Tibial nerve (tissue), 4 donors: ENCODE data around the gene CACNG3. TPM values are rescaled to one million over a fixed set of nuclear protein-coding genes. Genes with fewer than 3 reads are reported as not detected.

Source experiments
- DNase-seq, 2 donors: peaks; one replicate each; pipeline ENCODE4 v3.0.0-alpha.2; 2019; ENCODE audit warnings: low spot score in 2 of 2
- H3K27ac ChIP-seq, 4 donors: fragments of 200-600 bp; sonication (generic) in 3 of 4; one replicate each; pipeline ENCODE4 v1.5.1; 2017 to 2019; ENCODE audit warnings: mild to moderate bottlenecking in 1 of 4
- H3K27me3 ChIP-seq, 2 donors: fragments of 200-600 bp; sonication (generic) in 1 of 2; one replicate each; pipeline versions ENCODE4 v1.5.1 to v1.6.0; 2017 to 2019
- H3K36me3 ChIP-seq, 3 donors: fragments of 200-600 bp; sonication (generic); one replicate each; pipeline ENCODE4 v1.5.1; 2018 to 2019
- H3K4me1 ChIP-seq, 4 donors: fragments of 200-600 bp; sonication (generic) in 3 of 4; one replicate each; pipeline ENCODE4 v1.5.1; 2017 to 2019
- H3K4me3 ChIP-seq, 4 donors: fragments of 200-600 bp; sonication (generic) in 3 of 4; one replicate each; pipeline ENCODE4 v1.5.1; 2017 to 2019; ENCODE audit warnings: mild to moderate bottlenecking in 1 of 4, moderate library complexity in 1 of 4
- H3K9me3 ChIP-seq, 4 donors: fragments of 200-600 bp; sonication (generic) in 3 of 4; one replicate each; pipeline ENCODE4 v1.5.1; 2017 to 2019
- EP300 ChIP-seq, 2 donors: sonication (generic); formaldehyde crosslinking; IDR thresholded peaks; one replicate each; pipeline ENCODE4 v1.6.1; 2017; ENCODE audit warnings: antibody characterized with exemption in 2 of 2, mild to moderate bottlenecking in 1 of 2
- POLR2A ChIP-seq, 2 donors: fragments of 450-650 bp; IDR thresholded peaks; one replicate each; pipeline ENCODE4 v1.6.1; 2017; ENCODE audit warnings: antibody characterized with exemption in 2 of 2, mild to moderate bottlenecking in 2 of 2, moderate library complexity in 2 of 2
- WGBS, 2 donors: methylation state at CpG; one replicate each; pipeline ENCODE4 v1.1.5; 2018; 5-methylcytosine and 5-hydroxymethylcytosine counted together
- total RNA-seq, 4 donors: library from RNA; depleted of rRNA; stranded (reverse); fragments of >200 nt; gene quantifications; one replicate each; pipeline ENCODE4 v1.1.0, GENCODE V29; 2016
- TF ChIP-seq, protein P1 (sequence below), 5 experiments: fragments of 200-600 bp in 3 of 5; fragments of 450-650 bp in 2 of 5; sonication (generic) in 3 of 5; IDR thresholded peaks; one replicate each; pipeline ENCODE4 v1.5.1; 2016 to 2019; ENCODE audit warnings: antibody characterized with exemption in 5 of 5, mild to moderate bottlenecking in 3 of 5, moderate library complexity in 2 of 5

CACNG3 gene
- total RNA-seq, result not detected

DNA sequence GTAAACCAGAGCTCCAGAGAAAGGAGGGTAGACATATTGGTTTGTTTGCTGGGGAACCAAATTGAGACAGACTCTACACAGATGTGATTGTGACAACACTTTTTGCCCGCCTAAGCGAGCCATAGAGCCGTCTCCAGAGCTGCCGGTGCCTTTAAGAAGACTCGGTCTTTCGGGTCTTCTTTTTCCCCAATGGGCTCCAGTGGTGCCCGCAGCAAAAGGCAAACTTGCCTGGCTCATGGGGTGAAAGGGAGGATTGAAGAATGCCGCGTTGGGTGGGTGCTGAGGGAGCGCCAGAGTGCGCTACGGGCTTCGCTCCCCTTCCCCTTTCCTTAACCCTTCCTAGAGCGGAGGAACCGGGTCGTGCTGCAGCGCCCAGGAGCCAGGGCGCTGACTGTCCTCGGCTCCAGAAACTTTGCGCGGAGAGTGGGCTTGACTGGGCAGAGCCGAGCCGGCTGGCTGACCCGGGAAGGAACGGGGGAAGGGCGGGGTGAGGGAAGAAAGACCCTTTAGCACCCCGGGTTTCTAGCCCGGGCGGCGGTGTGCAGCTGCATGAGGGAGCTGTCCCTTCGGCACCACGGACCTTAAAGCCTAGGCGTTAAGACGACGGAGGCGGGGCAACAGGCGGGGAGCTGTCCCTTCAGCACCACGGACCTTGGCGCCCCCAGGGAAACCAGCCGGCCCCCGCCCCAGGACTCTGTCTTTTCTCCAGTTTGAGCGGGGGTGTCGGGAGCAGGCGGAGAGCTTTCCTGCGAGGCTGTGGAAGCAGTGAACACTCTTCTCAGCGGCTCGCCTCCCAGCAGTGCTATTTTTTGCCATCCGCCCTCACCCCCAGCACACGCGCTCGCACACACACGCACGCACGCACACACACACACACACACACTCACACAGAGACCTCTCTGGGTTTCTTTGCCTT lies at the start of gene CACNG3:
Gene CACNG3 (plus strand): TSS at position 880 of the 916 bp plus-strand sequence. CDS start 420 bp downstream, outside the sequence.
- no peaks in the 10 kb centered on the region for H3K36me3 ChIP-seq
- WGBS, 2 donors, result 1 to 3% methylated on average over 40 to 52 of the region's 54 CpGs
- H3K4me1 ChIP-seq, result no peaks in the 10 kb centered on the region
- peaks cover 0 to 49% of the 10 kb centered on the region in 2 donors for H3K27me3 ChIP-seq
- no peak within 1 kb of the TSS for H3K27ac ChIP-seq
- DNase-seq, result no peak
- TF ChIP-seq POLR2A (IDR thresholded peaks at IDR 0.05), result no peak
- TF ChIP-seq EP300 (IDR thresholded peaks at IDR 0.05), result no peak
- TF ChIP-seq, protein P1, sequence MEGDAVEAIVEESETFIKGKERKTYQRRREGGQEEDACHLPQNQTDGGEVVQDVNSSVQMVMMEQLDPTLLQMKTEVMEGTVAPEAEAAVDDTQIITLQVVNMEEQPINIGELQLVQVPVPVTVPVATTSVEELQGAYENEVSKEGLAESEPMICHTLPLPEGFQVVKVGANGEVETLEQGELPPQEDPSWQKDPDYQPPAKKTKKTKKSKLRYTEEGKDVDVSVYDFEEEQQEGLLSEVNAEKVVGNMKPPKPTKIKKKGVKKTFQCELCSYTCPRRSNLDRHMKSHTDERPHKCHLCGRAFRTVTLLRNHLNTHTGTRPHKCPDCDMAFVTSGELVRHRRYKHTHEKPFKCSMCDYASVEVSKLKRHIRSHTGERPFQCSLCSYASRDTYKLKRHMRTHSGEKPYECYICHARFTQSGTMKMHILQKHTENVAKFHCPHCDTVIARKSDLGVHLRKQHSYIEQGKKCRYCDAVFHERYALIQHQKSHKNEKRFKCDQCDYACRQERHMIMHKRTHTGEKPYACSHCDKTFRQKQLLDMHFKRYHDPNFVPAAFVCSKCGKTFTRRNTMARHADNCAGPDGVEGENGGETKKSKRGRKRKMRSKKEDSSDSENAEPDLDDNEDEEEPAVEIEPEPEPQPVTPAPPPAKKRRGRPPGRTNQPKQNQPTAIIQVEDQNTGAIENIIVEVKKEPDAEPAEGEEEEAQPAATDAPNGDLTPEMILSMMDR (IDR thresholded peaks at IDR 0.05), result no peak
- no peaks in the 10 kb centered on the region for H3K9me3 ChIP-seq
- H3K4me3 ChIP-seq, result no peak within 1 kb of the TSS

DNA sequence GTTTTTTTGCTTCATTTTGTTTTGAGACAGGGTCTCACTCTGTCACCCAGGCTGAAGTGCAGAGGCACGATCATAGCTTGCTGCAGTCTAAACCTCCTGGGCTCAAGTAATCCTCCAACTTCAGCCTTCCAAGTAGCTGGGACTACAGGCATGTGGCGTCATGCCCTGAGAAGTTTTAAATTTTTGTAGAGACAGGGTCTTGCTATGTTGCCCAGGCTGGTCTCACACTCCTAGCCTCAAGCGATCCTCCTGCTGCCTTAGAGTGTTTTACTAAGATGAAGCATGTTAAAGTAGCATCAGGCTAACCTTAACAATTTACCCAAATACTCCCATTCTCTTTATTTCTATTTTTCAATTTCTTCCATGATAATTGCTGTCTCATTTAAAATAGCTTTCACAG lies 49.2 kb upstream of the CACNG3 start:
- Histone ChIP-seq H3K9me3 (no peaks in the 10 kb centered on the region), H3K36me3 (no peaks in the 10 kb centered on the region), H3K4me3 (no peak overlapping the region), H3K4me1 (no peaks in the 10 kb centered on the region), H3K27ac (no peak overlapping the region), H3K27me3 (no peaks in the 10 kb centered on the region)
- no peak for DNase-seq
- TF ChIP-seq EP300 (IDR thresholded peaks at IDR 0.05) (no peak), POLR2A (IDR thresholded peaks at IDR 0.05) (no peak)
- TF ChIP-seq, protein P1 (IDR thresholded peaks at IDR 0.05), result no peak
- WGBS, 2 donors, result 72 to 91% methylated on average over 3 of the region's 3 CpGs

GRCh38 chr16:24208710-24209109 lies 47.4 kb upstream of the CACNG3 start:
- WGBS, 2 donors, result 17 to 19% methylated on average over 5 of the region's 5 CpGs
- Histone ChIP-seq H3K4me1 (no peaks in the 10 kb centered on the region), H3K27ac (no peak overlapping the region), H3K9me3 (no peaks in the 10 kb centered on the region), H3K27me3 (no peaks in the 10 kb centered on the region), H3K36me3 (no peaks in the 10 kb centered on the region), H3K4me3 (no peak overlapping the region)
- no peak for DNase-seq
- no peak for TF ChIP-seq EP300 (IDR thresholded peaks at IDR 0.05)
- TF ChIP-seq, protein P1 (IDR thresholded peaks at IDR 0.05), result no peak
- no peak for TF ChIP-seq POLR2A (IDR thresholded peaks at IDR 0.05)

DNA sequence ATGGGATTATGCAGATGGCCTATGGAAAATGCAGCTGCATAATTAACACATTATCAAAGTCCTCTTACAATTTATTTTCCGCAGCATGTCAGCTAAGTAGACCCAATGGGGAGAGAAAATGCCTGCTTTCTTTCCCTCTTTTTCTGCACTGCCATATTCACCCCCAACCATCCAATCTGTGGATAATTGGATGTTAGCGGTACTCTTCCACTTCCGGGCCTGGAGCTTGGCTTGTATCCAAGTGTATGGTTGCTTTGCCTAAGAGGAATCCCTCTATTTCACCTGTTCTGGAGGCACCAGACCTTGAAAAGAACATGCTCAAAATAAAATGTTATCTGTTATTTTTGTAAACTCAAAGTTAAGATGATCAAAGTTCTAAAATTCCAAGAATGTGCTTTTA lies 41.1 kb upstream of the CACNG3 start:
- H3K36me3 ChIP-seq, result no peaks in the 10 kb centered on the region
- H3K27me3 ChIP-seq, result no peaks in the 10 kb centered on the region
- H3K4me1 ChIP-seq, result no peaks in the 10 kb centered on the region
- no peak overlapping the region for H3K4me3 ChIP-seq
- 85 to 90% methylated on average over 3 of the region's 3 CpGs for WGBS, 2 donors
- H3K27ac ChIP-seq, result no peak overlapping the region
- H3K9me3 ChIP-seq, result no peaks in the 10 kb centered on the region
- no peak for DNase-seq
- TF ChIP-seq EP300 (IDR thresholded peaks at IDR 0.05), result no peak
- no peak for TF ChIP-seq POLR2A (IDR thresholded peaks at IDR 0.05)
- TF ChIP-seq, protein P1 (IDR thresholded peaks at IDR 0.05), result no peak

DNA sequence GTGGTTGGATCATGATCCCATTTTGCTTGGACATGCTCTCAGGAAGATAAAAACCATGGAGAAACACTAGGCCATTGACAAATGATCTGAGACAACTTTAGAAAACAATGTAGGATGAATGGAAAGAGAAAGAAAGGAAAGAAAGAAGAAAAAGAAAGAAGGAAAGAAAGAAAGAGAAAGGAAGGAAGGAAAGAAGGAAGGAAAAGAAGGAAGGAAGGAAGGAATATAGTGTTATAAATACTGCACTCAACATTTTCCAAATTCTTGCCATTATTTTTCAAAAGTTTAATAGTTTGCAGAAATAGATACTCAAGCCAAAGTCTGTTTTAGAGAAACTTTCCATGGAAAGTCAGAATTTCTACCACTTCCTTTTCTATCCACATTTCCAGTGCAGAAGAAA lies 39.2 kb upstream of the CACNG3 start:
- Histone ChIP-seq H3K4me1 (no peaks in the 10 kb centered on the region), H3K27ac (no peak overlapping the region), H3K4me3 (no peak overlapping the region), H3K9me3 (no peaks in the 10 kb centered on the region), H3K27me3 (no peaks in the 10 kb centered on the region), H3K36me3 (no peaks in the 10 kb centered on the region)
- DNase-seq, result no peak
- TF ChIP-seq, protein P1 (IDR thresholded peaks at IDR 0.05), result no peak
- TF ChIP-seq POLR2A (IDR thresholded peaks at IDR 0.05), result no peak
- no peak for TF ChIP-seq EP300 (IDR thresholded peaks at IDR 0.05)
